ENCODE results near the gene STOM.

STOM gene

DNA sequence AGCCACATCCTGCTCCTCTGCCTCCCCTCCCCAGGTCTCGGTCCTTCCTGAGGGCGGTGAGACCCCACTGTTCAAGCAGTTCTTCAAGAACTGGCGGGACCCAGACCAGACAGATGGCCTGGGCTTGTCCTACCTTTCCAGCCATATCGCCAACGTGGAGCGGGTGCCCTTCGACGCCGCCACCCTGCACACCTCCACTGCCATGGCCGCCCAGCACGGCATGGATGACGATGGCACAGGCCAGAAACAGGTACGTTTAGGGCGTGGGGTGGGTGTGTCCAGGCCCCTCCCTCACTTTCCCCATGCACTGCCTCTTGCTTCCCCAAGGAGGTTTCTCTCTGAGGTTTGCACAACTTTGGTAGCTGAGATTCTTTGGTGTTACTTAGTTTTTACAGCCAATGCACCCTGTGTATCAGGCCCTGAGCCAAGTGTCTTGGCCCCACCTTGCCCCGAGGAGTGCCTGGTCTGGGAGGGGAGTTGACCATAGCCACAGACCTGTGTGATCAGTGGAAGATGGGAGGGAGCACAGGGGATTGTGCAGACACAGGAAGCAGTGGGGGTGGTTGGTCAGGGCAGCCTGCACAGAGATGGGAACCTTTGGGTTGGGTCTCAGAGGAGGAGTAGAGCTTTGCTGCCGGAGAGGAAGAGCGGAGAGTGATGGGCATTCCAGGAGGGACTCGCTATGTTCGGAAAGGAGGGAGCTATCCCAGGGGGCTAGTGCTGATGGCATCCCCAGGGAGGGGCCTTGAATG lies 51.2 kb downstream of the STOM start:
- H3K27ac ChIP-seq (ENCODE audit: low read length), result no peak overlapping the region
- TF ChIP-seq EZH2 (IDR thresholded peaks at IDR 0.05; ENCODE audit: borderline replicate concordance, low read depth, low read length, severe bottlenecking), result no peak
- TF ChIP-seq, protein P1, sequence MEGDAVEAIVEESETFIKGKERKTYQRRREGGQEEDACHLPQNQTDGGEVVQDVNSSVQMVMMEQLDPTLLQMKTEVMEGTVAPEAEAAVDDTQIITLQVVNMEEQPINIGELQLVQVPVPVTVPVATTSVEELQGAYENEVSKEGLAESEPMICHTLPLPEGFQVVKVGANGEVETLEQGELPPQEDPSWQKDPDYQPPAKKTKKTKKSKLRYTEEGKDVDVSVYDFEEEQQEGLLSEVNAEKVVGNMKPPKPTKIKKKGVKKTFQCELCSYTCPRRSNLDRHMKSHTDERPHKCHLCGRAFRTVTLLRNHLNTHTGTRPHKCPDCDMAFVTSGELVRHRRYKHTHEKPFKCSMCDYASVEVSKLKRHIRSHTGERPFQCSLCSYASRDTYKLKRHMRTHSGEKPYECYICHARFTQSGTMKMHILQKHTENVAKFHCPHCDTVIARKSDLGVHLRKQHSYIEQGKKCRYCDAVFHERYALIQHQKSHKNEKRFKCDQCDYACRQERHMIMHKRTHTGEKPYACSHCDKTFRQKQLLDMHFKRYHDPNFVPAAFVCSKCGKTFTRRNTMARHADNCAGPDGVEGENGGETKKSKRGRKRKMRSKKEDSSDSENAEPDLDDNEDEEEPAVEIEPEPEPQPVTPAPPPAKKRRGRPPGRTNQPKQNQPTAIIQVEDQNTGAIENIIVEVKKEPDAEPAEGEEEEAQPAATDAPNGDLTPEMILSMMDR (IDR thresholded peaks at IDR 0.05; ENCODE audit: borderline replicate concordance, extremely low read depth, low read length, poor library complexity, severe bottlenecking), result no peak
- no peak for DNase-seq
- H3K4me3 ChIP-seq (ENCODE audit: low read depth in 1 of 2, low read length in 2 of 2), result no peak overlapping the region
- no peak overlapping the region for H3K4me2 ChIP-seq (ENCODE audit: insufficient read depth, low read length)
- H3K36me3 ChIP-seq (ENCODE audit: insufficient read depth, low read length), result no peaks in the 10 kb centered on the region
- no peaks in the 10 kb centered on the region for H3K27me3 ChIP-seq (ENCODE audit: insufficient read depth, low read length, poor library complexity)
- no peaks in the 10 kb centered on the region for H3K79me2 ChIP-seq (ENCODE audit: insufficient read depth, low read length)
- no peak overlapping the region for H2AFZ ChIP-seq (ENCODE audit: low read depth, low read length)
- no peaks in the 10 kb centered on the region for H4K20me1 ChIP-seq (ENCODE audit: insufficient read depth, low read length)
- H3K9me3 ChIP-seq (ENCODE audit: insufficient read depth, low read length, severe bottlenecking), result no peaks in the 10 kb centered on the region
- ATAC-seq (ENCODE audit: insufficient read depth, low read depth), result no peak
- no peak overlapping the region for H3K9ac ChIP-seq (ENCODE audit: low read depth, low read length)
- peaks cover 3% of the 10 kb centered on the region; the same call in 1 of the 2 replicates for H3K4me1 ChIP-seq (ENCODE audit: insufficient read depth, low read length)

DNA sequence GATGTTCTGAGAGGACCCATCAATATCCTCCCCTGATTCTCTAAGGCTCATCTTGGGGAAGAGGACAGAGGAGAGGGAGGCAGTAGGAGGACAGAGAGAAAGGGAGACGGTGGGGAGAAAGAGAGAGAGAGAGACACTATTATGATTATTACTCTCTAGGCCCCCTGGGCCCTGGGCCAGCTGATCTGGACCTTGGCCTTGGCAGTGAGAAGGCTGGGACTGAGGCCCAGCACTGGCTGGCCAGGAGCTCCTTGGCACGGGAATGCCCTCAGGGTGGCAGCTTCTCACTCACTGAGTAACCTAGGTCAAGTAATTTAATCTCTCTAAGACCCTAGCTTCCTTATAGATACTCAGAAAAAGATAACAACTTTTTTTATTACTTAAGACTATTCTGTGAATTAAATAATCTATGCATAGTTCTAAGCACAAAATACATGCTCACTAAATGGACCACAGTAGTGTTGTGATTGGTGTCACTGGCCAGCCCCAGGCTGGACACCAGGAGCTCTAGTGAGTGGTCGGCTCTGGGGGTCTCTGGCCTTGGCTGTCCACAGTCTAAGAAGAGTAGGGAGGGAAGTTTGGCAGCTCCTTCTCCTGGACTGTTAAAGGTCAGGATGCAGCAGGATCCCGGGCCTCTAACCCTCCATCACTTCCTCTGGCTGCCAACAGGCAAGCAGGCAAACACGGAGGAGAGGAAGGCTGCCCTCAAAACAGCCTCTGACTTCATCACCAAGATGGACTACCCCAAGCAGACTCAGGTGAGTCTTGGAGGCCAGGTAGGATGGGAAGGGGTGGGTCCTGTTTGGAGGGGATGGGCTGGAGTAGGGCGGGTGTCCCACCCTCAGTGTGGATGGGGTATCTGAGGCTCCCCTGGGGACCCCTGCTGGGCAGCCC lies 52.1 kb downstream of the STOM start:
- no peaks in the 10 kb centered on the region for H3K27me3 ChIP-seq (ENCODE audit: insufficient read depth, low read length, poor library complexity)
- no peak overlapping the region for H3K27ac ChIP-seq (ENCODE audit: low read length)
- H3K79me2 ChIP-seq (ENCODE audit: insufficient read depth, low read length), result no peaks in the 10 kb centered on the region
- DNase-seq (no peak), ATAC-seq (ENCODE audit: insufficient read depth, low read depth) (no peak)
- no peaks in the 10 kb centered on the region for H4K20me1 ChIP-seq (ENCODE audit: insufficient read depth, low read length)
- peaks cover 3% of the 10 kb centered on the region; the same call in 1 of the 2 replicates for H3K4me1 ChIP-seq (ENCODE audit: insufficient read depth, low read length)
- H3K36me3 ChIP-seq (ENCODE audit: insufficient read depth, low read length), result no peaks in the 10 kb centered on the region
- no peak overlapping the region for H3K9ac ChIP-seq (ENCODE audit: low read depth, low read length)
- no peak overlapping the region for H3K4me2 ChIP-seq (ENCODE audit: insufficient read depth, low read length)
- H3K4me3 ChIP-seq (ENCODE audit: low read depth in 1 of 2, low read length in 2 of 2), result no peak overlapping the region
- no peak for TF ChIP-seq EZH2 (IDR thresholded peaks at IDR 0.05; ENCODE audit: borderline replicate concordance, low read depth, low read length, severe bottlenecking)
- TF ChIP-seq, protein P1 (IDR thresholded peaks at IDR 0.05; ENCODE audit: borderline replicate concordance, extremely low read depth, low read length, poor library complexity, severe bottlenecking), result no peak
- H2AFZ ChIP-seq (ENCODE audit: low read depth, low read length), result no peak overlapping the region
- H3K9me3 ChIP-seq (ENCODE audit: insufficient read depth, low read length, severe bottlenecking), result no peaks in the 10 kb centered on the region

DNA sequence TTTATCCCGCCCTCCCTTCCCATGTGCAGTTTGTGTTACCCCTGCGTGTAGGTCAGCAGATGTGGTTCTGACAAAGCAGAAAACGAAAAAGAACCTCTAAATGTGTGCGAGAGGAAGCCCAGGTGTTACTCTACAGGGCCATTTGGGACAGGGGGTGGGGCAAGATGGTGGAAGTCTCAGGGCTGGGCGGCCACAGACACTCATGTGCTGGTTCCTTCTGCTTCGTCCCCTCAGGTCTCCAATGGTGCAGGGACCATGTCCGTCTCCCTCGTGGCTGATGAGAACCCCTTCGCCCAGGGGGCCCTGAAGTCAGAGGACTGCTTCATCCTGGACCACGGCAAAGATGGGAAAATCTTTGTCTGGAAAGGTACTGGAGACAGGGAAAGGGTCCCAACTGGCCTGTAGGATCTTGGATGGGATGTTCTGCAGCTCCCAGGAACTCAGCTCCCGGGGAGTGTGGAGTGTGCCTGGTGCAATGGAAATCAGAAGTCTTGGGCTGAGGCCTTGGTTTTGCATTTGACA lies 53.1 kb downstream of the STOM start:
- Histone ChIP-seq H4K20me1 (ENCODE audit: insufficient read depth, low read length) (no peaks in the 10 kb centered on the region), H3K4me3 (ENCODE audit: low read depth in 1 of 2, low read length in 2 of 2) (no peak overlapping the region), H3K27me3 (ENCODE audit: insufficient read depth, low read length, poor library complexity) (no peaks in the 10 kb centered on the region), H3K79me2 (ENCODE audit: insufficient read depth, low read length) (no peaks in the 10 kb centered on the region), H3K36me3 (ENCODE audit: insufficient read depth, low read length) (no peaks in the 10 kb centered on the region), H3K4me1 (ENCODE audit: insufficient read depth, low read length) (peaks cover 3% of the 10 kb centered on the region; the same call in 1 of the 2 replicates), H2AFZ (ENCODE audit: low read depth, low read length) (no peak overlapping the region), H3K9me3 (ENCODE audit: insufficient read depth, low read length, severe bottlenecking) (no peaks in the 10 kb centered on the region), H3K9ac (ENCODE audit: low read depth, low read length) (no peak overlapping the region), H3K27ac (ENCODE audit: low read length) (no peak overlapping the region), H3K4me2 (ENCODE audit: insufficient read depth, low read length) (no peak overlapping the region)
- DNase-seq, result no peak
- no peak for ATAC-seq (ENCODE audit: insufficient read depth, low read depth)
- TF ChIP-seq, protein P1 (IDR thresholded peaks at IDR 0.05; ENCODE audit: borderline replicate concordance, extremely low read depth, low read length, poor library complexity, severe bottlenecking), result no peak
- TF ChIP-seq EZH2 (IDR thresholded peaks at IDR 0.05; ENCODE audit: borderline replicate concordance, low read depth, low read length, severe bottlenecking), result no peak
